ENCODE results near the gene C1R.

C1R gene

DNA sequence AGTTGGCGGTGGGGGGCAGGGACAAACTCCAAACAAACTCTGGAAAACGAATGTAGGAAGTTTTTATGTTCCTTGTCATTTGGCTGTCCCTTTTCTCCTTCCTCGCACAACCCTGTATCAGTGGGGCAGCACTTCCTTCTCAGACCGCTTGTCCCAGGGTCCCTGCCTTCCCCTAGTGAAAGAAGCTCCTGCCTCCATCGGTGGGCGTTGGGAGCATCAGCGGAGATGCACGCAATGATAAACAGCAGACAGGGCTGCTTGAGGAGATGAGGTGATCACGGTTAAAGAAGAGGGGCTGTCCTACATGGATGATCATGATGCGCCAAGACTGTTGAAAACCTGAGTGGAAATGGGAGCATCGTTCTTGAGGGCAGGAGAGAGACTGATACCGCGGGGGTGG lies 31.1 kb downstream of the C1R start:
- TF ChIP-seq, protein P1, sequence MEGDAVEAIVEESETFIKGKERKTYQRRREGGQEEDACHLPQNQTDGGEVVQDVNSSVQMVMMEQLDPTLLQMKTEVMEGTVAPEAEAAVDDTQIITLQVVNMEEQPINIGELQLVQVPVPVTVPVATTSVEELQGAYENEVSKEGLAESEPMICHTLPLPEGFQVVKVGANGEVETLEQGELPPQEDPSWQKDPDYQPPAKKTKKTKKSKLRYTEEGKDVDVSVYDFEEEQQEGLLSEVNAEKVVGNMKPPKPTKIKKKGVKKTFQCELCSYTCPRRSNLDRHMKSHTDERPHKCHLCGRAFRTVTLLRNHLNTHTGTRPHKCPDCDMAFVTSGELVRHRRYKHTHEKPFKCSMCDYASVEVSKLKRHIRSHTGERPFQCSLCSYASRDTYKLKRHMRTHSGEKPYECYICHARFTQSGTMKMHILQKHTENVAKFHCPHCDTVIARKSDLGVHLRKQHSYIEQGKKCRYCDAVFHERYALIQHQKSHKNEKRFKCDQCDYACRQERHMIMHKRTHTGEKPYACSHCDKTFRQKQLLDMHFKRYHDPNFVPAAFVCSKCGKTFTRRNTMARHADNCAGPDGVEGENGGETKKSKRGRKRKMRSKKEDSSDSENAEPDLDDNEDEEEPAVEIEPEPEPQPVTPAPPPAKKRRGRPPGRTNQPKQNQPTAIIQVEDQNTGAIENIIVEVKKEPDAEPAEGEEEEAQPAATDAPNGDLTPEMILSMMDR (IDR thresholded peaks at IDR 0.05), result no peak

DNA sequence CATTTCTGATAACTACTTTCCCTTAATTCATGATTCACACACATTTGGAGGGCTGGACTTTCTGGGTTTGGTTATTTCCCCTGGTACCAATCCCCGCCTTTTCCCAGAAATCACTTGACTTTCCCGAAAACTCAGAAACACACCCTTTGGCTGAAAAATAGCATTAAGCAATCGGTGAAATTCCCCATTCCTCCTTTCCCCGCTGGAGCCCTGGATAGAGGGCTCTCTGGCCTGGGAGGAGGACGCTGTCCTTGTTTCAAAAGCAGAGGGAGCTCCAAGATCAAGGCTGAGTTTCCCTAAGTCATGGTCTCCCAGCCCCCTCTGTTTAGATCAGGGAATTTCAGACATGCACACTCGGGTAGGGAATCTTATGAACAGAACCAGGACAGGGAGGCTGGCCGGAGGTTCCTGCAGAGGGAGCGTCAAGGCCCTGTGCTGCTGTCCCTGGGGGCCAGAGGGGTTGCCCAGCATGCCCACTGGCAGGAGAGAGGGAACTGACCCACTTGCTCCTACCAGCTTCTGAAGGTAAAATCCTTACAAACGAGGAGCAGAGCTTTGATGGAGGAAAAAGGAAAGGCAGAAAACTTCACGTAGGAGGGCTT lies 31.8 kb downstream of the C1R start, which contains the start of gene C1S:
TSS of gene C1S (plus strand) at position 366 of the 602 bp plus-strand sequence. CDS start 1,195 bp downstream, outside the sequence.
- TF ChIP-seq, protein P1 (IDR thresholded peaks at IDR 0.05), result no peak

DNA sequence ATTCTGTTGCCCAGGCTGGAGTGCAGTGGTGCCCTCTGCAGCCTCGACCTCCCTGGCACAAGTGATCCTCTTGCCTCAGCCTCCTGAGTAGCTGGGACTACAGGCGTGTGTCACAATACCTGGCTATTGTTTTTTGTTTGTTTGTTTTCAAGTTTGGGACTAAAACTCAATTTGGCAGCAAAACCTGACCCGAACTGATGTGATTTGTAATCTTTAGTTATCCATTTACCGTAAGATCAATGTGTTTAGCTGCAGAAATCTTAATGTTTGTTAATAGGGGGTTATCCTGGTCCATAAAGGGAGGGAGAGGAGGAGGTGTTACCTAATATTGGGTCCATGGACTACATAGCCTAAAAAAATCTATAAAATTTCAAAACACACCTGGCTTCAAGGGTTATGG lies 32.5 kb downstream of the C1R start:
- TF ChIP-seq, protein P1 (IDR thresholded peaks at IDR 0.05), result no peak

DNA sequence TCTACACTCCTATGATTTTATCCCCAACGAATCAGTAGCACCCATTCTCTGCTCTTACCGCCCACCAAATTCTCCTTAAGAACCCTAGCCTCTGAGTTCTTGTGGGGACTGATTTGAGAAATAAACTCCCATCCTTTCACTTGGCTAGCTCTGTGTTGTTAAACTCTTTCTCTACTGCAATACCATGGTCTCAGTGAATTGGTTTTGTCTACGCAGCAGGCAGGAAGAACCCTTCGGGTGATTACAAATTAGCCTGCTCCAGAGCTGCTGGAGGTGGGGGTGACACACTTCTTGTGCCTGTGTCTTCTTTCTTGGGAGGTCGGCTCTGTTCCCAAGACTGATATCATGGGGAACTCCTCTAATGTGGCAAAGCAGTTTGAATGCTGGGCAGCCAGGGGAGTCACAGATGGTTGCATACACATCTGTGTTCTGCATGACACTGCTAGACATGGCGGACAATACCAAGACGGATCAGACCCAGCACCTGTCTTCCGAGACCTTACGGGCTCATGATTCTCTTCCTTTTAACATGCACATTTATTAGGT lies 33.3 kb downstream of the C1R start:
- TF ChIP-seq, protein P1 (IDR thresholded peaks at IDR 0.05), result no peak

DNA sequence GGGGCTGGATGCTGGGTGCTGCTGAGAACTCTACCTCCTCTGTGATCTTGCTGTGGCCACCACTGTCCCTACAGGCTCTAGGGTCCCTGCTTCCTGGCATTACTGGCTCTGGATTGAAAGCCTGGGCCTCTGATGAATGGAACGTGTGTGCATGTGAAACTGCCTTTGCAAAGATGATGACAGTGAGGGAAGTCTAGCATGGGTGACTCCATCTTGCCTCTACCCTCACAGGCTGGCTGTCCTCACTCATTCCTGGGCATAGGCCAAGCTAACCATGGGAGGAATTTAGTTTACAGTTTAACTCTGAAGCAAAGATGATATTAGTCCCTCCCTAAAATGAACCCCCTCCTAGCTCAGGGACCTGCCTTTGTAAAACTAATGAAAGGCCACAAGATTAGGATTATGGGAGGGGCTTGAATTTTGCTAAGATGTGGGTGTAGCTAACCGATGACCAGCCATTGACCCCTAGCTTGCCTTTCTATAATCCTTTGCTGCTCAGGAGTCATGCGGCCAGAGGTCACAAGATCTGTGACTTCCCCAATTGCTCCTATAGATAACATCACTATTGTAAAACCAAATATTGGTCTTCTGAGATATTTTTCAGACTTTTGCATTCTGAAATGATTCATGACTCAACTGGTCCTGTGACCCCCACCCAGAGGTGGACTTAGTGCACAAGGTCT lies 33.9 kb downstream of the C1R start:
- TF ChIP-seq, protein P1 (IDR thresholded peaks at IDR 0.05), result no peak

DNA sequence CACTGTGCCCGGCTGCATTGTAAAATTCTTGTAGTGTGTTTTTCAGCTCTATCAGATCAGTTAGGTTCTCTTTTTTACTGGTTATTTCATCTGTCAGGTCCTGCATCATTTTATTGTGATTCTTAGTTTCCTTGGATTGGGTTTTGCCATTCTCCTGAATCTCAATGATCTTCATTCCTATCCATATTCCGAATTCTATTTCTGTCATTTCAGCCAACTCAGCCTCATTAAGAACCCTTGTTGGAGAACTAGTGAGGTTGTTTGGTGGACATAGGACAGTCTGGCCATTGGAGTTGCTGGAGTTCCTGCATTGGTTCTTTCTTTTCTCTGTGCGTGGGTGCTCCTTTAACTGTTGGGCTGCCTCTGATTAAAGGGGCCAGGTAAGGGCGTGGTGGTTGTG lies 37.3 kb downstream of the C1R start:
- TF ChIP-seq, protein P1 (IDR thresholded peaks at IDR 0.05), result no peak

DNA sequence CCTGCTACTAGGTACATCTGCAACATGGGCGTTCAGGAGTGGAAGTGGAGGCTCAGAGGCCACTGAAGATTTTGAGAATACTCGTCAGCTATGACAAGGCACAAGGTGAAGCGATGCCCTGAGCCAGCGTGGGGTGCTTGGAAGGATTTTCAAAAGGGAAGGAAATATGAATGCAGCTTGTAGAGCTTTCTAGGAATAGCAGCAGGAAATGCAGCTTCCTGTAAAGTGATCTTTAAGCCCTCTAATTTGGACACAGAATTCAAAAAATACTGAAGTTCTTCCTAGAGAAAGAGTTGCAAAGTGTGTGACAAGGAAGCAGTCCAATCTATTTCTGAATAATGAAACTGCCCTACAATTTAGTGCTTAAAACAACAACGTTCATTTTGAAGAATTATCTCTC lies 44.9 kb downstream of the C1R start:
- TF ChIP-seq, protein P1 (IDR thresholded peaks at IDR 0.05), result no peak

All from LNCAP (cell line).